ENCODE measurements around the gene CCDC158. TPM values are rescaled to one million over a fixed set of nuclear protein-coding genes. Genes with fewer than 3 reads are reported as not detected.
A peak's percentile ranks its signal among the peaks of the same experiment; 100 is the strongest.

CCDC158 gene
- total RNA-seq, 1 donor from 2014 or later, result 1.1 TPM

- Histone ChIP-seq H3K27ac (no peak overlapping the region), H3K27me3 (no peaks in the 10 kb centered on the region), H3K4me1 (no peaks in the 10 kb centered on the region), H3K9me3 (no peaks in the 10 kb centered on the region), H3K36me3 (no peaks in the 10 kb centered on the region), H3K4me3 (no peak overlapping the region)
- intact Hi-C loops (cut with DNase I), result no loop called here
- TF ChIP-seq, protein P1, sequence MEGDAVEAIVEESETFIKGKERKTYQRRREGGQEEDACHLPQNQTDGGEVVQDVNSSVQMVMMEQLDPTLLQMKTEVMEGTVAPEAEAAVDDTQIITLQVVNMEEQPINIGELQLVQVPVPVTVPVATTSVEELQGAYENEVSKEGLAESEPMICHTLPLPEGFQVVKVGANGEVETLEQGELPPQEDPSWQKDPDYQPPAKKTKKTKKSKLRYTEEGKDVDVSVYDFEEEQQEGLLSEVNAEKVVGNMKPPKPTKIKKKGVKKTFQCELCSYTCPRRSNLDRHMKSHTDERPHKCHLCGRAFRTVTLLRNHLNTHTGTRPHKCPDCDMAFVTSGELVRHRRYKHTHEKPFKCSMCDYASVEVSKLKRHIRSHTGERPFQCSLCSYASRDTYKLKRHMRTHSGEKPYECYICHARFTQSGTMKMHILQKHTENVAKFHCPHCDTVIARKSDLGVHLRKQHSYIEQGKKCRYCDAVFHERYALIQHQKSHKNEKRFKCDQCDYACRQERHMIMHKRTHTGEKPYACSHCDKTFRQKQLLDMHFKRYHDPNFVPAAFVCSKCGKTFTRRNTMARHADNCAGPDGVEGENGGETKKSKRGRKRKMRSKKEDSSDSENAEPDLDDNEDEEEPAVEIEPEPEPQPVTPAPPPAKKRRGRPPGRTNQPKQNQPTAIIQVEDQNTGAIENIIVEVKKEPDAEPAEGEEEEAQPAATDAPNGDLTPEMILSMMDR (IDR thresholded peaks at IDR 0.05), result no peak
- DNase-seq (ENCODE audit: low spot score in 2 of 2), result no peak
Observed at GRCh38 chr4:76376534-76376933, 44.4 kb downstream of the CCDC158 start.

GRCh38 chr4:76375703-76376102, 45.2 kb downstream of the CCDC158 start:
- Histone ChIP-seq H3K4me1 (no peaks in the 10 kb centered on the region), H3K9me3 (no peaks in the 10 kb centered on the region), H3K4me3 (peak overlapping the region in 1 of 2 donors; percentile 1), H3K27me3 (no peaks in the 10 kb centered on the region), H3K27ac (no peak overlapping the region), H3K36me3 (no peaks in the 10 kb centered on the region)
- TF ChIP-seq, protein P1 (IDR thresholded peaks at IDR 0.05), result no peak
- intact Hi-C loops (cut with DNase I), result no loop called here
- DNase-seq (ENCODE audit: low spot score in 2 of 2), result no peak

GRCh38 chr4:76374798-76375197, 46.1 kb downstream of the CCDC158 start:
- Histone ChIP-seq H3K27ac (no peak overlapping the region), H3K36me3 (no peaks in the 10 kb centered on the region), H3K9me3 (no peaks in the 10 kb centered on the region), H3K4me1 (no peaks in the 10 kb centered on the region), H3K27me3 (no peaks in the 10 kb centered on the region), H3K4me3 (no peak overlapping the region)
- intact Hi-C loops (cut with DNase I), result no loop called here
- no peak for DNase-seq (ENCODE audit: low spot score in 2 of 2)
- TF ChIP-seq, protein P1 (IDR thresholded peaks at IDR 0.05), result no peak

GRCh38 chr4:76373919-76374552, 46.9 kb downstream of the CCDC158 start:
- Histone ChIP-seq H3K27me3 (no peaks in the 10 kb centered on the region), H3K9me3 (no peaks in the 10 kb centered on the region), H3K36me3 (no peaks in the 10 kb centered on the region), H3K27ac (no peak overlapping the region), H3K4me1 (no peaks in the 10 kb centered on the region), H3K4me3 (no peak overlapping the region)
- no peak for DNase-seq (ENCODE audit: low spot score in 2 of 2)
- TF ChIP-seq, protein P1 (IDR thresholded peaks at IDR 0.05), result no peak
- intact Hi-C loops (cut with DNase I), result no loop called here

DNA sequence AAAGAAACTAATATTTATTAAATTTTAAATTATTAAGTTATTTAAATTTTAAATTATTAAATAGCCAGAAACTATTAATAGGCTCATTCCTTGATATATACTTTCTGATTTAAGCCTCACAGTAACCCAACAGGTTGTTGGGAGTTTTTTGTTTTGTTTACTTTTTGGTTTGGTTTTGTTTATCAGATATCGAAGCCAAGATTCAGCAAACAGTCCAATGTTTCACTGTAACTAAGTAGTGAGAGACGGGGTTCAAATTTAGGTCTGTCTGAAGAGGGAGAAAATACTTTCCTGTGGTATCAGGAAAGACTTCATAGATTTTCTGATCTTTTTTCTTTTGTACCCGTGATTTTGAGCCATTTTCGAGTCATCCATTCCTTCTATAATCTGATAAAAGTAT, 54.2 kb downstream of the CCDC158 start:
- Histone ChIP-seq H3K27me3 (no peaks in the 10 kb centered on the region), H3K9me3 (no peaks in the 10 kb centered on the region), H3K27ac (no peak overlapping the region), H3K4me3 (no peak overlapping the region), H3K36me3 (no peaks in the 10 kb centered on the region), H3K4me1 (no peaks in the 10 kb centered on the region)
- TF ChIP-seq, protein P1 (IDR thresholded peaks at IDR 0.05), result no peak
- intact Hi-C loops (cut with DNase I), result no loop called here
- DNase-seq (ENCODE audit: low spot score in 2 of 2), result no peak

DNA sequence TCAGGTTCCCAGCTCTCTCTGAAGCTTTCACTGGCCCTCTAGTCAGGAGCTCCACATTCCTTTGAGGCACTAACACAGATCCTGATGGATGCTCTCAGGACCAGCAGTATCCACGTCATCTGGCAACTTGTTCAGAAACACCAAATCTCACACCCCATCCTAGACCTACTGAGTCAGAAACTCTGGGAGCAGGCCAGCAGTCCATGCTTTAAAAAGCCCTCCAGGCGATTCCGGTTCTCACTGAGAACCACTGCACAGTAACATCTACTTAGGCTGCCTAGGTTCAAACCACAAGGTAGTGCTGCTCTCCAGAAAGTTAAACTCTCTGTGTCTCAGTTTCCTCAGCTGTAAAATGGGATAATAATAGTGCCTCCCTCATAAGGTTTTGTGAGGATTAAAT, 55.3 kb downstream of the CCDC158 start:
- Histone ChIP-seq H3K4me3 (no peak overlapping the region), H3K9me3 (no peaks in the 10 kb centered on the region), H3K27me3 (no peaks in the 10 kb centered on the region), H3K4me1 (no peaks in the 10 kb centered on the region), H3K27ac (no peak overlapping the region), H3K36me3 (no peaks in the 10 kb centered on the region)
- intact Hi-C loops (cut with DNase I), result no loop called here
- no peak for DNase-seq (ENCODE audit: low spot score in 2 of 2)
- TF ChIP-seq, protein P1 (IDR thresholded peaks at IDR 0.05), result no peak
